ENCODE data around the gene PLSCR5.

DNA sequence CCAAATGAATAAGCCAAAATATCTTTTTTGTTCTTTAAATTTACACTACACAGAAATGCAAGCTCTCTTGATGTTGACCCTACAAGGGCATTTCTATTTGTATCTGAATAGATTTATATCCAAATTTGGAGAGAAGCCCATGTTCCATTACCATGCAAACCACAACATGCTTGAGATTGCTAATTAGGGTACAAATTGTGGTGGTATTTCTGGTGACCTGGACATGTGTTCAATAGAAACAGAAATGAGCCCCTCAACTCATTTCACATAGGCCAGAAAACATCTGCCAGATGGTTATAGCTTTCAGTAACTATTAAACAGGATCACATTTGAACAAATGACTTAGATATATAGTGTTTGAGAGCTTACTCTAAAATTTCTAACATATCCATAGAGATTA lies 23.5 kb upstream of the PLSCR5 start:
- TF ChIP-seq CTCF (IDR thresholded peaks at IDR 0.05; ENCODE audit: extremely low read depth in 1 of 2, insufficient read depth in 1 of 2, low read depth in 1 of 2, low read length in 2 of 2) = no peak
- no peak for TF ChIP-seq EZH2 (IDR thresholded peaks at IDR 0.05; ENCODE audit: borderline replicate concordance, low read depth, low read length, severe bottlenecking)
- no peak for TF ChIP-seq POLR2A (IDR thresholded peaks at IDR 0.05; ENCODE audit: low read depth, low read length)
- no peak for TF ChIP-seq POLR2AphosphoS5 (IDR thresholded peaks at IDR 0.05; ENCODE audit: insufficient read depth, low read depth, low read length)
- TF ChIP-seq, protein P1, sequence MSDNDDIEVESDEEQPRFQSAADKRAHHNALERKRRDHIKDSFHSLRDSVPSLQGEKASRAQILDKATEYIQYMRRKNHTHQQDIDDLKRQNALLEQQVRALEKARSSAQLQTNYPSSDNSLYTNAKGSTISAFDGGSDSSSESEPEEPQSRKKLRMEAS (IDR thresholded peaks at IDR 0.05; ENCODE audit: insufficient read depth, insufficient read length) = no peak

Measured in endothelial cell of umbilical vein (primary cell).